DOHH2 (cell line): ENCODE results near the gene RC3H1.

ENCODE experiments used
- H3F3A ChIP-seq: fragments of 200-600 bp; sonication (generic), shearing (Covaris generic); 2 replicates; pipeline ENCODE4 v1.6.0; 2016; ENCODE audit warnings: antibody characterized with exemption, mild to moderate bottlenecking; ENCODE audit not compliant: control insufficient read depth, insufficient read depth
- H3K27ac ChIP-seq: fragments of 200-600 bp; sonication (generic); 2 replicates; pipeline ENCODE4 v1.5.1; 2014; ENCODE audit warnings: low read depth, mild to moderate bottlenecking, low read length, moderate library complexity
- H3K27me3 ChIP-seq: fragments of 200-600 bp; sonication (generic); 2 replicates; pipeline ENCODE4 v1.6.1; 2014; ENCODE audit warnings: mild to moderate bottlenecking, low read length, mixed read lengths; ENCODE audit not compliant: control insufficient read depth
- H3K36me3 ChIP-seq: fragments of 200-600 bp; sonication (generic); 2 replicates; pipeline ENCODE4 v1.6.1; 2014; ENCODE audit warnings: mild to moderate bottlenecking, low read length, moderate library complexity, mixed read lengths; ENCODE audit not compliant: control insufficient read depth
- H3K4me1 ChIP-seq: fragments of 200-600 bp; sonication (generic); 2 replicates; pipeline ENCODE4 v1.6.1; 2014; ENCODE audit warnings: mild to moderate bottlenecking, low read length, mixed read lengths; ENCODE audit not compliant: control insufficient read depth
- H3K4me2 ChIP-seq: fragments of 200-600 bp; sonication (generic); 2 replicates; pipeline ENCODE4 v1.6.0; 2014; ENCODE audit warnings: mild to moderate bottlenecking, low read length, moderate library complexity
- H3K4me3 ChIP-seq: fragments of 200-600 bp; sonication (generic); 2 replicates; pipeline ENCODE4 v1.5.1; 2014; ENCODE audit warnings: mild to moderate bottlenecking, low read length, mixed read lengths
- H3K79me2 ChIP-seq: fragments of 200-600 bp; sonication (generic); 2 replicates; pipeline ENCODE4 v1.6.1; 2014; ENCODE audit warnings: mild to moderate bottlenecking, low read length, mixed read lengths; ENCODE audit not compliant: control insufficient read depth
- H3K9me2 ChIP-seq: fragments of 200-600 bp; sonication (generic); replicated peaks from 2 replicates; pipeline ENCODE4 v1.6.1; 2014; ENCODE audit warnings: mild to moderate bottlenecking, low read length, mixed read lengths; ENCODE audit not compliant: control insufficient read depth
- H3K9me3 ChIP-seq: fragments of 200-600 bp; sonication (generic); 2 replicates; pipeline ENCODE4 v1.6.1; 2014; ENCODE audit warnings: antibody characterized with exemption, low read length, mixed read lengths; ENCODE audit not compliant: control insufficient read depth, insufficient read depth
- H4K20me1 ChIP-seq: fragments of 200-600 bp; sonication (generic); 2 replicates; pipeline ENCODE4 v1.6.0; 2014; ENCODE audit warnings: low read depth, mild to moderate bottlenecking, antibody characterized with exemption, low read length, moderate library complexity; ENCODE audit not compliant: control insufficient read depth, insufficient read depth
- CTCF ChIP-seq: fragments of 200-600 bp; sonication (generic); IDR thresholded peaks from one replicate; pipeline ENCODE4 v1.5.1; 2014; ENCODE audit warnings: antibody characterized with exemption, mild to moderate bottlenecking, low read depth, low read length; ENCODE audit not compliant: poor library complexity, severe bottlenecking
- EZH2phosphoT487 ChIP-seq: fragments of 200-600 bp; sonication (generic); IDR thresholded peaks from 2 replicates; pipeline ENCODE4 v1.6.1; 2017; ENCODE audit warnings: borderline replicate concordance, mild to moderate bottlenecking, antibody characterized with exemption, low read length, moderate library complexity, mixed read lengths

Gene RC3H1

GRCh38 chr1:174008979-174009378, 13.2 kb downstream of the RC3H1 start:
- Histone ChIP-seq H3K27ac (0 out of 2 replicates have a peak overlapping the region, but pooled peaks have one; percentile 5), H3K9me2 (no peaks in the 10 kb centered on the region), H3K79me2 (peaks cover 97% of the 10 kb centered on the region), H3K4me2 (peak overlapping the region; percentile 12; the same call in 1 of the 2 replicates), H3K27me3 (no peaks in the 10 kb centered on the region), H4K20me1 (peaks cover 17% of the 10 kb centered on the region), H3K36me3 (peaks cover 25% of the 10 kb centered on the region), H3K4me1 (peaks cover 42% of the 10 kb centered on the region), H3K4me3 (no peak overlapping the region), H3K9me3 (no peaks in the 10 kb centered on the region), H3F3A (peaks cover 2% of the 10 kb centered on the region; the same call in 1 of the 2 replicates)
- TF ChIP-seq EZH2phosphoT487 (no peak), CTCF (no peak)

- peaks cover 14% of the 10 kb centered on the region; the same call in 1 of the 2 replicates for H4K20me1 ChIP-seq
- H3K36me3 ChIP-seq, result peaks cover 22% of the 10 kb centered on the region
- no peak overlapping the region for H3K4me2 ChIP-seq
Observed at GRCh38 chr1:174008269-174008668, 13.9 kb downstream of the RC3H1 start.

GRCh38 chr1:174007851-174008250, 14.3 kb downstream of the RC3H1 start:
- Histone ChIP-seq H3K4me2 (no peak overlapping the region), H3K27ac (no peak overlapping the region), H3K36me3 (peaks cover 22% of the 10 kb centered on the region), H3K4me3 (no peak overlapping the region), H3K9me2 (no peaks in the 10 kb centered on the region), H3K27me3 (no peaks in the 10 kb centered on the region), H3K79me2 (peaks cover 96% of the 10 kb centered on the region), H3F3A (peaks cover 2% of the 10 kb centered on the region; the same call in 1 of the 2 replicates), H3K4me1 (peaks cover 42% of the 10 kb centered on the region), H3K9me3 (no peaks in the 10 kb centered on the region), H4K20me1 (peaks cover 14% of the 10 kb centered on the region; the same call in 1 of the 2 replicates)
- TF ChIP-seq EZH2phosphoT487 (no peak), CTCF (no peak)

More at GRCh38 chr1:174008269-174008668, 13.9 kb downstream of the RC3H1 start:
- TF ChIP-seq EZH2phosphoT487, result no peak
- TF ChIP-seq CTCF, result no peak
- no peaks in the 10 kb centered on the region for H3K27me3 ChIP-seq
- H3K79me2 ChIP-seq, result peaks cover 96% of the 10 kb centered on the region
- peaks cover 2% of the 10 kb centered on the region; the same call in 1 of the 2 replicates for H3F3A ChIP-seq
- no peak overlapping the region for H3K27ac ChIP-seq
- peaks cover 42% of the 10 kb centered on the region for H3K4me1 ChIP-seq
- H3K9me2 ChIP-seq, result no peaks in the 10 kb centered on the region
- H3K4me3 ChIP-seq, result no peak overlapping the region
- H3K9me3 ChIP-seq, result no peaks in the 10 kb centered on the region
